Muscle layer of duodenum (tissue), 2 donors: ENCODE data around the gene EMID1.
A peak's percentile ranks its signal among the peaks of the same experiment; 100 is the strongest.

Experiments
- H3K27ac ChIP-seq: one replicate; pipeline ENCODE4 v1.7.0; 2013; ENCODE audit warnings: mild to moderate bottlenecking, low read length
- H3K27me3 ChIP-seq: one replicate; pipeline ENCODE4 v1.7.0; 2013; ENCODE audit warnings: low read depth, mild to moderate bottlenecking, control low read depth, low read length
- H3K36me3 ChIP-seq, 2 donors: one replicate each; pipeline ENCODE4 v1.7.0; 2013; ENCODE audit warnings: low read length in 2 of 2, control low read depth in 1 of 2, mild to moderate bottlenecking in 1 of 2; ENCODE audit not compliant: insufficient read depth in 2 of 2, control insufficient read depth in 1 of 2
- H3K4me1 ChIP-seq, 2 donors: one replicate each; pipeline ENCODE4 v1.7.0; 2013; ENCODE audit warnings: low read length in 2 of 2, mild to moderate bottlenecking in 2 of 2, control low read depth in 1 of 2, moderate library complexity in 1 of 2; ENCODE audit not compliant: insufficient read depth in 2 of 2, control insufficient read depth in 1 of 2
- H3K4me3 ChIP-seq, 2 donors: one replicate each; pipeline ENCODE4 v1.7.0; 2013; ENCODE audit warnings: low read length in 2 of 2, low read depth in 1 of 2, mild to moderate bottlenecking in 1 of 2
- H3K9me3 ChIP-seq, 2 donors: one replicate each; pipeline ENCODE4 v1.7.0; 2013; ENCODE audit warnings: low read length in 2 of 2, control low read depth in 1 of 2, mild to moderate bottlenecking in 1 of 2; ENCODE audit not compliant: control insufficient read depth in 1 of 2
- donor health status: healthy.

The EMID1 gene

DNA sequence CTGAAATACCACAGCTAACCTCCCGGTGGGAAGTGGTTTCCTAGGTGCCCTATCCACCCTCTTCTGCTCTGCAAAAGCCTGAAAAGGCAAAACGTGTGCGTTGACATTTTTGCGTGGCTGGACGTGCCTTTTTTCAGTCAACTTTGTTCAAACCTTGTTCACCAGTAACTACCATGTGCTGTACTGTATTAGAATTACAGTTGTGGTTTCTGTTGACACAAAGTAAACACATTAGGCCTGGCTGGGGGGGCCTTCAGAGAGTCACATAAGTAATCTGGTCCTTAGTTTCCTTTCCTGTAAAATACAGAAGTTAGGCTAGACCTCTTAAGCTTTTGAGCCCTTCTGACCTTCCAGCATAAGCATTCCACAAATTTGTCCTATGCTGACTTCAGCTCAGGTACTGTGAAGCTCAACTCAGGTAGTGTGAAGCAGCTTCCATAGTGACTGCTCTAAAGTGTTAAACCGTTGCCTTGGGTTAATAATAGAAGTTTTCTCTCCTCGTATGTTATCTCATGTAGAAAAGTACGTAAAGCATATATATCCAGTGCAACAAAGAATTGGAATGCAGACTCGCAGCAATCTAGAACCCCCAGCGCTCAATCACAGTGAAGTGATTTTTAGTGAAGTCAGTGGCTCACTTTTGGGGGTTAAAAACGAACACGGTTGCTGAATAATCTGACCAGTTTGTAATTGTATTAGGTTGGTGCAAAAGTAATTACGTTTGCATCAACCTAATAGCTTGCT, 64.2 kb downstream of the EMID1 start:
- Histone ChIP-seq H3K9me3 (no peaks in the 10 kb centered on the region), H3K4me1 (peaks cover 43 to 64% of the 10 kb centered on the region in 2 donors), H3K36me3 (peaks cover 23 to 31% of the 10 kb centered on the region in 2 donors), H3K27me3 (no peaks in the 10 kb centered on the region), H3K4me3 (peak overlapping the region; percentile 87 to 94), H3K27ac (peak overlapping the region; percentile 96)

DNA sequence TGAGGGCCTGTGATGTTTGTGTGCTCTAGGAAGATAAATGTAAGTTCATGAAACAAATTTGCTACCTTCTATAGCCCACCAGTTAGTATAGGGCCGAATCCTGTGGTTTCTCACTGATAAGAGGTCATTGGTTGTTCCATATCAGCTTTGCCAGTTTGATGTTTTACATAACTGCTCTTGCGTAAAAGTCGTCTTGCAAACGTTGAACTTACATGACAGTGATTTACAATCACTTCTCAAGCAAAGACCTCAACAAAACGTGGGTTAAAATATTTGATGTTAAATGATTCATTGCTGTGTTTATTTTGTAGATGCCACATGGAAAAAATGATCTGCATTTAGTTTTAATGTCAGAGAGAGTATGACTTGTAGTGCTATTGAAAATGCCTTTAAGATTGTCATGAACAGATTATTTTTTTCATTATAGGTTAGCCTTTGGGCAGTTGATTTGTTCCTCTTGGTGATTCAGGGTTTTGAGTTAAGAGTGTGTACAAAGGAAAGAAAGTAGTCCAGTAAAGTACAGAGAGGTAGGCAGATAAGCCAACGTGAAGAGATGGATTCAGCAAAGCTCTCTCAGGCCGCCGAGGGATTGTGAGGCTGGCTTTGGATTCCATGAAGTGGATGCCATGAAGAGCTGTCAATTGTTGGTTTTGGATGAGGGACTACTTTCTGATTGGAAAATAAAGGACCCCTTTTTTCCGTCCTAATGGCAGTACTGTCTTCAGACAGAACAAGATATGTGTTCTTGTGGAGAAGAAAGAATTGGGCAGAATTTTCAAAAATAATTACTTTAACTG, 65.0 kb downstream of the EMID1 start:
- Histone ChIP-seq H3K9me3 (no peaks in the 10 kb centered on the region), H3K4me1 (peaks cover 44 to 72% of the 10 kb centered on the region in 2 donors), H3K27me3 (no peaks in the 10 kb centered on the region), H3K4me3 (peak overlapping the region; percentile 87 to 94), H3K36me3 (peaks cover 16 to 33% of the 10 kb centered on the region in 2 donors), H3K27ac (peak overlapping the region; percentile 35)

DNA sequence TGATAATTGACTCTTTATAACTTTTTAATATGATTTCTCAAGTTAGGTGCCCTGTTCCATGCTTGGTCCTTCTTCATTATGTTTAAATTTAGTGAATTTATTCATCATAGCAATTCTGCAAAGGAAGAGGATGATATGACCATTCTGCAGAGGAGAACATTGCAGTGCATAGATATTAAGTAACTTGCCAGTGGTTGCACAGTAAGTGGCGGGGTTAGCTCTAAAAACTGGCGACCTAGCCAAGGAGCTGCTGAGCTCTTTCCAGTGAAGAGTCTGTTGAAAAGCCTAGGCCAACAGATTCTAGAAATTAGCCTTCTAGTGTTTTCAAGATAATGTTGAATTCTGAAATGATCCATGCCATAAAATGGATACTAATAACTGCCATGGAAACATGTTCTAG, 66.9 kb downstream of the EMID1 start:
- H3K36me3 ChIP-seq = peaks cover 29 to 52% of the 10 kb centered on the region in 2 donors
- H3K4me3 ChIP-seq = no peak overlapping the region
- peaks cover 37 to 69% of the 10 kb centered on the region in 2 donors for H3K4me1 ChIP-seq

DNA sequence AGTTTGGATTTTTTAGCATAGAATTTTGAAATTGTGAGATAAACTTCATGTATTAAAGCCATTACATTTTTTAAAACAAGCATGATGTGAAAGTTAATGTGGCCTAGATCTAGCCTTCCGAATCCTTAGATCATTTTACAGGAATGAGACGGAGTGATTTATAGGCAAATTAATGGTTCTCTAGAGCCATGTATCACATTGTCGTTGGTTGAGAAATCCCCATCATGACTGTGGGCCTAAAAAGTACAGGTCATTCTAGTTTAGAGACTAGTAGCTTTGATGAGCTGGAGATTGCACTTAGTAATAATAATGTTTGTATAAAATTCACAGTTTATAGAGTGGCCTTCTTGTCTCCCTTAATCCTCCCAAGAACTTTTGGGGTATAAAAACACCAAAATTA, 69.5 kb downstream of the EMID1 start:
- Histone ChIP-seq H3K36me3 (peaks cover 47 to 72% of the 10 kb centered on the region in 2 donors), H3K4me1 (peaks cover 29 to 57% of the 10 kb centered on the region in 2 donors), H3K4me3 (no peak overlapping the region)

More for the DNA sequence above, 66.9 kb downstream of the EMID1 start:
- Histone ChIP-seq H3K27ac (no peak overlapping the region), H3K9me3 (no peaks in the 10 kb centered on the region), H3K27me3 (no peaks in the 10 kb centered on the region)

DNA sequence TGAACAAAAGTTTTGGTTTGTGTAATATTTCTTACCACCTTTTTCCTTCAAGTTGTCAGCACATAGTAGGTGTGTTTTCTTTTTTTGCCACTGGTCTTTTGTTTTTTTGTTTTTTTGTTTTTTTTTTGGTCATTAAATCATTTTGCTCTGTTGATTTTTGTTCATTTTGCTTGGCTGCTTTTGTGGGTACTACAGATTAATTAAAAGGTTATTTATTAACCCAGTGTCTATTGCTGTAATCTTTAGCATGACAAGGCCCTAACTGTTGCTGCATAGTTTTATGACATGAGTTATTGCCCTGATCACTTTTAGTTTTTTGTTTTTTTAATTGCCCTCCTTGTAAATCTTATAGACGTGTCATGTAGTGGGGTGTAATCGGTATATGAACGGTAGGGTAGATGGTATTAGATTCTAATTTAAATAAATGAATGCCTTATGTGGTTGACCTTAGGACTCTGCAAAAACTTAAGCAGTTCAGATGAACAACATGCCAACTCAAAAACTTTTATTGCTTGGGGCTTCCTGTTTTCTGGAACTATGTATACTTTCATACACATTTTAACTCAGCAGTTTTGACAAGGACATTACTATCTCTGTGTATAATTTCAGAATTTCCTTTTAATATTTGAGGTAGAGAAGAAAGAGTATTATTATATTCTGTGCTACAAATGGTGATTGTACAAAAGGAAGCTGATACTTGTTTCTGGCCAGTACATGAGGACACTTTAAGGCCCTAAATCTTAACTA, 70.3 kb downstream of the EMID1 start:
- Histone ChIP-seq H3K27ac (no peak overlapping the region), H3K4me1 (peaks cover 21 to 51% of the 10 kb centered on the region in 2 donors), H3K4me3 (no peak overlapping the region), H3K9me3 (no peaks in the 10 kb centered on the region), H3K27me3 (no peaks in the 10 kb centered on the region), H3K36me3 (peaks cover 48 to 76% of the 10 kb centered on the region in 2 donors)

More for the DNA sequence above, 69.5 kb downstream of the EMID1 start:
- Histone ChIP-seq H3K27me3 (no peaks in the 10 kb centered on the region), H3K27ac (no peak overlapping the region), H3K9me3 (no peaks in the 10 kb centered on the region)

DNA sequence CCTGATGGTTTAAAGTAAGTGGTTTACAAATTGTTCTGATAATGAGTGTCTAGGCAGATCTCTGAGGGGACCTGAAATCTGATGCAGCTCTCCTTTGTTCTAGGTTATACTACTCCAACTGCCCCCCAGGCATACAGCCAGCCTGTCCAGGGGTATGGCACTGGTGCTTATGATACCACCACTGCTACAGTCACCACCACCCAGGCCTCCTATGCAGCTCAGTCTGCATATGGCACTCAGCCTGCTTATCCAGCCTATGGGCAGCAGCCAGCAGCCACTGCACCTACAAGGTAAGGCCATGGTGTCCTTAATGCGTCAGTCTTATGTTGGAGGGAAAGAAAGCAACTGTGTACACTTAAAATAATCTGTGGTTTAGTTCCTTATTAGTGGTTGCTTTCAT, 72.2 kb downstream of the EMID1 start:
- peaks cover 64 to 75% of the 10 kb centered on the region in 2 donors for H3K36me3 ChIP-seq
- peaks cover 6 to 33% of the 10 kb centered on the region in 2 donors for H3K4me1 ChIP-seq

DNA sequence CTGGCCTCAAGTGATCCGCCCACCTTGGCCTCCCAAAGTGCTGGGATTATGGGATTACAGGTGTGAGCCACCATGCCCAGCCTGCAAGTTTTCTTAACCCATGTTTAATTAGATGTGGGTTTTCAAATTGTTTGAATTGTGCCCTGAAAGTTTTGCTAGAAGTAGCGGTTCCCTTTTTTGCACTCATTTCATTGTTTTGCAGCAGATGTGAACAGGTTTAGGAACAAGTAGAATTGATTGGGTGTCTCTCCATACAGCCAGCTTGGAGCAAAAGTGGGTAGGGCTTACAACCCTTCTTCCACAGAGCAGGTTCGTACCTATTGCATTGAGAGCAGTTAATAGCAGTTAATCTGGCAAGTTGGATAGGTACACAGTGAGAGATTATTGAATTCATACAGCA, 78.5 kb downstream of the EMID1 start:
- Histone ChIP-seq H3K27ac (no peak overlapping the region), H3K4me3 (no peak overlapping the region), H3K36me3 (peaks cover 61 to 83% of the 10 kb centered on the region in 2 donors), H3K9me3 (no peaks in the 10 kb centered on the region), H3K27me3 (no peaks in the 10 kb centered on the region), H3K4me1 (peaks cover 0 to 1% of the 10 kb centered on the region in 2 donors)

More for the DNA sequence above, 72.2 kb downstream of the EMID1 start:
- H3K27me3 ChIP-seq = no peaks in the 10 kb centered on the region
- H3K9me3 ChIP-seq = no peaks in the 10 kb centered on the region
- H3K27ac ChIP-seq = no peak overlapping the region
- no peak overlapping the region for H3K4me3 ChIP-seq

DNA sequence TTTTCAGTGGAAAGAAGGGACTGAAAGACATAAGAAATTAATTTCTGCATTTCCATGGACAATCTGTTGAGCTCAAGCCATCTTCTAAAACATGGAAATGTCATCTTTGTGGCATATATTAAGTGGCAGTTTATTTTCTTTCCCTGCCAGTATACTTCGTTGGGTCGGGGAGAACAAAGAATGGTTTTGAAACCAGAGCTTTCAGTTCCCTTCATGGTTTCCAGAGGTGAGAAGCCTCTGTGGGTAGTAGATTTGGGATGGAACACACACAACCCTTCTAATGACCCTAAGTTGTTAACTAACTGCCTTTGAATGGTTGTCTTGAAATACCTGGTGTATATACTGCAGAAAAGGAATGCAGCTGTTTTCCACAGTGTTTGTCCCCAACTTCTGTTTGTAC, 83.1 kb downstream of the EMID1 start:
- peaks cover 67 to 89% of the 10 kb centered on the region in 2 donors for H3K36me3 ChIP-seq
- no peak overlapping the region for H3K4me3 ChIP-seq
- peaks cover 0 to 11% of the 10 kb centered on the region in 2 donors for H3K4me1 ChIP-seq
- no peaks in the 10 kb centered on the region for H3K9me3 ChIP-seq
- H3K27me3 ChIP-seq = no peaks in the 10 kb centered on the region
- H3K27ac ChIP-seq = no peak overlapping the region

DNA sequence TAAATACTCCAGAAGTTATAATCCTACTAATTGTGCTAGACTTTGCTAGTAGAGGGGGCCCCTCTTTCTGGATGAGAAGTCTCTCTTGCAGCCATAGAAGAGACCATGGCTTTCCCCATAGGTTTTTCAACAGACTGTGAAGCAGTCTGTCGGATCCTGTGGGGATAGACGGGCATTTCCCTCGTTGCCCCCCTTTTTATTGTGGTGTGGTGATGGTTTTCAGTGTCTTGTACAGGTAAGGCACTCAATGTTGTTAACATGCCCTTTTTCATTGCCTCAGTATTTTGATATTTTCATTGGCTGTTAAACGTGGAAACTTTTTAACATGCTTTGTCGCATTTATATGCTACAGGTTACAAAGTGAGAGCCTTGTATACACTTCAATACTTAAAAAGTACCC, 84.4 kb downstream of the EMID1 start:
- Histone ChIP-seq H3K4me3 (no peak overlapping the region), H3K4me1 (peaks cover 0 to 11% of the 10 kb centered on the region in 2 donors), H3K9me3 (no peaks in the 10 kb centered on the region), H3K36me3 (peaks cover 63 to 87% of the 10 kb centered on the region in 2 donors), H3K27me3 (no peaks in the 10 kb centered on the region), H3K27ac (no peak overlapping the region)

DNA sequence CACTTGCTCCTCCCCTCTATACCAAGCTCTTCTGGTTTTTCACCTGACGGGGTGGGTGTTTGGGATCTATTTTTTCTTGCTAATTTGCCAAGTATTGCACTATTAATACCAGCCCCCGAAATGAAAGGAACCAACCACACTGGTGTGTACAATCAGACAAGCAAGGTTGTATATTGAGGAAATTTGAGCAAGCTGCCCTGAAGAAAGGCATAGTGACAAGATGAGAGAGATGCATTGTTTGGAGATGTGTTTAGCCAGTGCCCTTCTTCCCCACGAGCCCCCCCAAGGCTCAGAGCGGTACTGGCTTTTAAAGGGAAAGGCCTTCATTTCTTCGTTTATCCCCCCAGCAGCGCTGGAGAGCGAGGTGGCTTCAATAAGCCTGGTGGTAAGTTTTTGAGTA, 85.5 kb downstream of the EMID1 start:
- no peaks in the 10 kb centered on the region for H3K9me3 ChIP-seq
- no peak overlapping the region for H3K27ac ChIP-seq
- no peak overlapping the region for H3K4me3 ChIP-seq
- H3K27me3 ChIP-seq = no peaks in the 10 kb centered on the region
- H3K36me3 ChIP-seq = peaks cover 68 to 88% of the 10 kb centered on the region in 2 donors
- H3K4me1 ChIP-seq = peaks cover 0 to 11% of the 10 kb centered on the region in 2 donors

DNA sequence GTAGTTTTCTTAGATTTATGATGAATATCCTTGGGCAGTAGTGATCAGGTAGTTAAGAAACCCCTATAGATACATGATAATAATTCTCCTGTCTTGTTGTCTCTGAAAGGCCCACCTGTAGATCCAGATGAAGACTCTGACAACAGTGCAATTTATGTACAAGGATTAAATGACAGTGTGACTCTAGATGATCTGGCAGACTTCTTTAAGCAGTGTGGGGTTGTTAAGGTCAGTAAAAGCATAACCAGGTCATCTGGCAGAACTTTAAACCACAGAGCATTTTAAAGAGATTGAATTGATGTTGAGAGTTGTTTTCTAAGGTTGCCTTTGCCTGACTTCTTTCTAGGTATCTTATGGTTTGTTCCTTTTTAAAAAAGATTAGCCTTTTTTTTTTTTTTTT, 86.7 kb downstream of the EMID1 start:
- Histone ChIP-seq H3K36me3 (peaks cover 72 to 91% of the 10 kb centered on the region in 2 donors), H3K27ac (no peak overlapping the region), H3K9me3 (no peaks in the 10 kb centered on the region)

More for the DNA sequence above, 86.7 kb downstream of the EMID1 start:
- H3K4me3 ChIP-seq = no peak overlapping the region
- H3K27me3 ChIP-seq = no peaks in the 10 kb centered on the region
- peaks cover 0 to 11% of the 10 kb centered on the region in 2 donors for H3K4me1 ChIP-seq
